HepG2 (cell line): Measurements from ENCODE around the gene KNL1. TPM values are rescaled to one million over a fixed set of nuclear protein-coding genes. Genes with fewer than 3 reads are reported as not detected.
A peak's percentile ranks its signal among the peaks of the same experiment; 100 is the strongest.

ENCODE experiments used
- ATM ChIP-seq: fragments of 450-650 bp; IDR thresholded peaks from 2 replicates; pipeline ENCODE4 v1.7.1; 2017; ENCODE audit warnings: mild to moderate bottlenecking, borderline replicate concordance
- CBX2 ChIP-seq, 2 experiments: fragments of 200-600 bp in 1 of 2; sonication (generic); formaldehyde crosslinking in 1 of 2; IDR thresholded peaks; 2 replicates each; pipeline versions ENCODE4 v1.7.0 to v1.8.1; 2018 to 2022; ENCODE audit warnings: low read depth in 2 of 2, low read length in 1 of 2, mild to moderate bottlenecking in 1 of 2, missing genetic modification reagents in 1 of 2
- EP300 ChIP-seq, 3 experiments: sonication (generic) in 1 of 3; formaldehyde crosslinking in 1 of 3; IDR thresholded peaks; 2 replicates each; pipeline versions ENCODE4 v1.5.1 to v1.6.1; 2011 to 2020; ENCODE audit warnings: low read depth in 2 of 3, low read length in 2 of 3, borderline replicate concordance in 1 of 3, improper control_type of control experiment in 1 of 3, mild to moderate bottlenecking in 1 of 3, missing genetic modification reagents in 1 of 3, moderate library complexity in 1 of 3
- HNRNPLL ChIP-seq: fragments of 200-400 bp; formaldehyde crosslinking; IDR thresholded peaks from 2 replicates; pipeline ENCODE4 v1.6.1; 2017; ENCODE audit warnings: mild to moderate bottlenecking, low read depth, low read length; ENCODE audit not compliant: poor library complexity, severe bottlenecking
- HOXA9 ChIP-seq: sonication (generic); formaldehyde crosslinking; IDR thresholded peaks from 2 replicates; pipeline ENCODE4 v1.8.1; 2022; ENCODE audit warnings: missing genetic modification reagents, mild to moderate bottlenecking, moderate library complexity, borderline replicate concordance
- PHF21A ChIP-seq: sonication (generic); formaldehyde crosslinking; IDR thresholded peaks from 2 replicates; pipeline ENCODE4 v1.5.0; 2020; ENCODE audit warnings: mild to moderate bottlenecking, missing genetic modification reagents
- TARDBP ChIP-seq: sonication (generic); formaldehyde crosslinking; IDR thresholded peaks from 2 replicates; pipeline ENCODE4 v1.8.0; 2022; ENCODE audit warnings: mild to moderate bottlenecking, missing genetic modification reagents
- WIZ ChIP-seq: sonication (generic); formaldehyde crosslinking; IDR thresholded peaks from 2 replicates; pipeline ENCODE4 v1.5.1; 2020; ENCODE audit warnings: mild to moderate bottlenecking, missing genetic modification reagents
- ZBTB37 ChIP-seq: sonication (generic); formaldehyde crosslinking; IDR thresholded peaks from 2 replicates; pipeline ENCODE4 v1.4.0; 2020; ENCODE audit warnings: mild to moderate bottlenecking, missing genetic modification reagents
- ZBTB42 ChIP-seq: sonication (generic); formaldehyde crosslinking; IDR thresholded peaks from 2 replicates; pipeline ENCODE4 v1.5.0; 2020; ENCODE audit warnings: mild to moderate bottlenecking, missing genetic modification reagents
- ZNF44 ChIP-seq: sonication (generic); formaldehyde crosslinking; IDR thresholded peaks from 2 replicates; pipeline ENCODE4 v1.5.1; 2020; ENCODE audit warnings: mild to moderate bottlenecking, missing genetic modification reagents
- ZNF574 ChIP-seq: sonication (generic); formaldehyde crosslinking; IDR thresholded peaks from 2 replicates; pipeline ENCODE4 v1.4.0; 2020; ENCODE audit warnings: missing genetic modification reagents
- ZNF691 ChIP-seq: sonication (generic); formaldehyde crosslinking; IDR thresholded peaks from 2 replicates; pipeline ENCODE4 v1.4.0; 2020; ENCODE audit warnings: missing genetic modification reagents, low read depth, mild to moderate bottlenecking, borderline replicate concordance
- ZNF747 ChIP-seq: sonication (generic); formaldehyde crosslinking; IDR thresholded peaks from 2 replicates; pipeline ENCODE4 v1.8.1; 2023; ENCODE audit warnings: missing genetic modification reagents, mild to moderate bottlenecking, borderline replicate concordance
- ZNF784 ChIP-seq: sonication (generic); formaldehyde crosslinking; IDR thresholded peaks from 2 replicates; pipeline ENCODE4 v1.5.1; 2020; ENCODE audit warnings: missing genetic modification reagents, mild to moderate bottlenecking, borderline replicate concordance
- polyA plus RNA-seq, 8 experiments: library from polyadenylated mRNA; depleted of rRNA in 3 of 8; stranded (reverse) in 7 of 8; unstranded in 1 of 8; fragments of >200 nt; fragmentation: Illumina TruSeq in 4 of 8; extraction: Trizol in 4 of 8; gene quantifications; 2 replicates each; pipeline versions ENCODE4 v1.2.1 to v1.2.3, GENCODE V29; 2011 to 2016; ENCODE audit warnings: low read depth in 4 of 8, missing spikeins in 1 of 8, mixed read lengths in 1 of 8; ENCODE audit not compliant: insufficient read depth in 1 of 8
- total RNA-seq, 5 experiments: library from RNA; depleted of rRNA; stranded (reverse); fragments of >200 nt; fragmentation: Illumina TruSeq; extraction: Trizol; gene quantifications; 2 replicates each; pipeline ENCODE4 v1.2.3, GENCODE V29; 2016; ENCODE audit warnings: low read depth in 1 of 5

KNL1 gene
- total and polyA plus RNA-seq, 2 of the 13 experiments (the other 11 are each of a cell fraction or from before 2014, with no cell fraction given) = 8.0 to 21.4 TPM

GRCh38 chr15:40569129-40569953 lies 24.7 kb upstream of the KNL1 start, which contains the start of gene RPUSD2 (continued):
- TF ChIP-seq HNRNPLL (peak; percentile 72), EP300 (IDR thresholded peaks at IDR 0.05; ENCODE audit: low read depth in 2 of 2, low read length in 2 of 2) (no peak), EP300 (CRISPR knock-in tag; IDR thresholded peaks at IDR 0.05; ENCODE audit: borderline replicate concordance) (no peak), ZBTB42 (CRISPR knock-in tag) (0 out of 2 replicates have a peak, but pooled peaks have one; percentile 72), ZNF574 (CRISPR knock-in tag) (peak; percentile 51), PHF21A (peak; percentile 86; the same call in 1 of the 2 replicates), CBX2 (IDR thresholded peaks at IDR 0.05; ENCODE audit: low read depth, low read length) (no peak), CBX2 (CRISPR knock-in tag; IDR thresholded peaks at IDR 0.05; ENCODE audit: low read depth) (no peak), ZNF691 (CRISPR knock-in tag) (peak; percentile 55; the same call in 1 of the 2 replicates), TARDBP (CRISPR knock-in tag) (peak; percentile 78), ZNF747 (0 out of 2 replicates have a peak, but pooled peaks have one; percentile 55), WIZ (CRISPR knock-in tag) (no peak), ZBTB37 (CRISPR knock-in tag) (no peak), HOXA9 (CRISPR knock-in tag) (no peak), ZNF784 (CRISPR knock-in tag) (peak; percentile 81), ZNF44 (CRISPR knock-in tag) (peak; percentile 77; the same call in 1 of the 2 replicates), ATM (no peak)
